NOMO-1 treated with DMSO at 0.1 percent for 48 hours (cell line): ENCODE data around the gene TMEM163.
"Not testable (repeated sequence)": the region's sequence is repeated elsewhere in the genome, so short reads cannot be mapped to it uniquely, and the experiment has no call there.

ENCODE experiments used
- DNase-seq: peaks from one replicate; lab custom pipeline; 2025; ENCODE audit not compliant: unreplicated experiment; lab: John Stamatoyannopoulos, UW

The TMEM163 gene

GRCh38 chr2:134583462-134583861 is 135.3 kb downstream of the TMEM163 start:
- DNase-seq, result no peak

- no peak for DNase-seq
Measured at GRCh38 chr2:134582547-134582899, 136.3 kb downstream of the TMEM163 start.

- DNase-seq, result no peak
Measured at GRCh38 chr2:134581877-134582546, 136.8 kb downstream of the TMEM163 start.

GRCh38 chr2:134578316-134578715 is 140.5 kb downstream of the TMEM163 start:
- no peak for DNase-seq

GRCh38 chr2:134576478-134576877 is 142.3 kb downstream of the TMEM163 start:
- no peak for DNase-seq

GRCh38 chr2:134575888-134576287 is 142.9 kb downstream of the TMEM163 start:
- DNase-seq, result no peak

- DNase-seq, result no peak
Measured at GRCh38 chr2:134574611-134575330, 144.0 kb downstream of the TMEM163 start.

- no peak for DNase-seq
Measured at GRCh38 chr2:134573724-134574123, 145.1 kb downstream of the TMEM163 start.

- DNase-seq, result no peak
Measured at GRCh38 chr2:134573085-134573370, 145.8 kb downstream of the TMEM163 start.

- DNase-seq, result no peak
Measured at GRCh38 chr2:134572314-134573084, 146.3 kb downstream of the TMEM163 start.

GRCh38 chr2:134570676-134571075 is 148.1 kb downstream of the TMEM163 start:
- DNase-seq, result peak; percentile 70

- no peak for DNase-seq
Measured at GRCh38 chr2:134568413-134568812, 150.4 kb downstream of the TMEM163 start.

- no peak for DNase-seq
Measured at GRCh38 chr2:134567666-134568065, 151.1 kb downstream of the TMEM163 start.

GRCh38 chr2:134564955-134565354 is 153.8 kb downstream of the TMEM163 start:
- not testable (repeated sequence) for DNase-seq

- DNase-seq, result no peak
Measured at GRCh38 chr2:134564549-134564948, 154.3 kb downstream of the TMEM163 start.

- DNase-seq, result no peak
Measured at GRCh38 chr2:134558208-134558830, 160.5 kb downstream of the TMEM163 start.

- DNase-seq, result no peak
Measured at GRCh38 chr2:134555411-134555810, 163.4 kb downstream of the TMEM163 start.

- DNase-seq, result no peak
Measured at GRCh38 chr2:134553657-134554056, 165.1 kb downstream of the TMEM163 start.

- no peak for DNase-seq
Measured at GRCh38 chr2:134550566-134551164, 168.1 kb downstream of the TMEM163 start.

GRCh38 chr2:134549104-134549503 is 169.7 kb downstream of the TMEM163 start:
- no peak for DNase-seq

GRCh38 chr2:134540990-134541389 is 177.8 kb downstream of the TMEM163 start:
- DNase-seq, result no peak
